OCI-LY7 (cell line): Measurements from ENCODE around the gene MEGF6. TPM values are rescaled to one million over a fixed set of nuclear protein-coding genes. Genes with fewer than 3 reads are reported as not detected.

ENCODE experiments used
- BruUV-seq: library from RNA; stranded (reverse); fragments of 400-500 nt; replicated peaks from 2 replicates; lab custom pipeline; 2021; lab: Mats Ljungman, UMichigan
- CTCF ChIA-PET: fragments of 300-600 bp; sonication (Branson Sonifier 250); formaldehyde crosslinking; loops from one replicate; lab custom pipeline; 2022; ENCODE audit warnings: antibody characterized with exemption; ENCODE audit not compliant: unreplicated experiment; lab: Charles Lee
- POLR2A ChIA-PET: fragments of 300-600 bp; sonication (Branson Sonifier 250); formaldehyde crosslinking; loops from one replicate; lab custom pipeline; 2022; ENCODE audit warnings: antibody characterized with exemption; lab: Charles Lee
- DNase-seq: peaks from one replicate; pipeline ENCODE4 v3.0.0-alpha.2; 2015; ENCODE audit warnings: low spot score
- H2AFZ ChIP-seq: fragments of 200-600 bp; sonication (generic), shearing (Covaris generic); 2 replicates; pipeline ENCODE4 v1.6.1; 2014; ENCODE audit warnings: mild to moderate bottlenecking, antibody characterized with exemption, low read length, moderate library complexity
- H3K27ac ChIP-seq: fragments of 200-600 bp; sonication (generic); 2 replicates; pipeline ENCODE4 v1.5.1; 2014; ENCODE audit warnings: mixed run types, low read depth, mild to moderate bottlenecking, moderate library complexity, low read length, inconsistent platforms; ENCODE audit not compliant: poor library complexity, severe bottlenecking
- H3K36me3 ChIP-seq: fragments of 200-600 bp; sonication (generic); 2 replicates; pipeline ENCODE4 v1.6.1; 2014; ENCODE audit warnings: mild to moderate bottlenecking, antibody characterized with exemption, low read length, moderate library complexity, mixed read lengths; ENCODE audit not compliant: insufficient read depth
- H3K4me1 ChIP-seq: fragments of 200-600 bp; sonication (generic); 2 replicates; pipeline ENCODE4 v1.5.1; 2014; ENCODE audit warnings: mild to moderate bottlenecking, low read length; ENCODE audit not compliant: insufficient read depth, poor library complexity, severe bottlenecking
- H3K4me2 ChIP-seq: fragments of 200-600 bp; sonication (generic); 2 replicates; pipeline ENCODE4 v1.6.1; 2014; ENCODE audit warnings: mild to moderate bottlenecking, low read length
- H3K4me3 ChIP-seq: fragments of 200-600 bp; sonication (generic); 2 replicates; pipeline ENCODE4 v1.5.1; 2014; ENCODE audit warnings: mild to moderate bottlenecking, low read depth, low read length; ENCODE audit not compliant: poor library complexity, severe bottlenecking
- H3K79me2 ChIP-seq: fragments of 200-600 bp; sonication (generic); 2 replicates; pipeline ENCODE4 v1.6.1; 2016; ENCODE audit warnings: low read depth, mild to moderate bottlenecking, low read length, moderate library complexity, mixed read lengths; ENCODE audit not compliant: insufficient read depth
- H3K9me2 ChIP-seq: fragments of 200-600 bp; sonication (generic); 2 replicates; pipeline ENCODE4 v1.6.1; 2016; ENCODE audit warnings: mild to moderate bottlenecking, low read length, mixed read lengths; ENCODE audit not compliant: insufficient read depth
- H3K9me3 ChIP-seq: fragments of 200-600 bp; sonication (generic); 2 replicates; pipeline ENCODE4 v1.6.1; 2014; ENCODE audit warnings: mild to moderate bottlenecking, mixed run types, low read length, mixed read lengths
- H4K20me1 ChIP-seq: fragments of 200-600 bp; sonication (generic); 2 replicates; pipeline ENCODE4 v1.6.1; 2014; ENCODE audit warnings: mild to moderate bottlenecking, antibody characterized with exemption, low read length, moderate library complexity, mixed read lengths; ENCODE audit not compliant: insufficient read depth
- CTCF ChIP-seq: fragments of 200-600 bp; sonication (generic); conservative IDR thresholded peaks from 2 replicates; pipeline ENCODE4 v1.5.1; 2014; ENCODE audit warnings: mild to moderate bottlenecking, antibody characterized with exemption, low read length, moderate library complexity, mixed read lengths
- EZH2phosphoT487 ChIP-seq: fragments of 200-600 bp; sonication (generic); IDR thresholded peaks from 2 replicates; pipeline ENCODE4 v1.6.1; 2018; ENCODE audit warnings: low read depth, borderline replicate concordance, mild to moderate bottlenecking, mixed run types, antibody characterized with exemption, low read length, moderate library complexity, mixed read lengths
- intact Hi-C: fragments of 100-400 bp; cut with micrococcal nuclease; formaldehyde crosslinking; loops from one replicate; pipeline ENCODE4 v1.10.0; 2022; ENCODE audit not compliant: unreplicated experiment
- total RNA-seq, 2 experiments: library from RNA; depleted of rRNA in 1 of 2; stranded (reverse); fragments of >200 nt in 1 of 2; shearing (Covaris generic) in 1 of 2; gene quantifications; 2 replicates each; pipeline ENCODE4 v1.2.3, GENCODE V29; 2014 to 2022

The MEGF6 gene
- total RNA-seq, 2 experiments from 2014 or later, result 0.15 to 0.32 TPM

- Histone ChIP-seq H3K4me3 (no peak overlapping the region), H3K9me2 (no peaks in the 10 kb centered on the region), H3K79me2 (no peaks in the 10 kb centered on the region), H3K4me2 (no peak overlapping the region), H3K4me1 (no peaks in the 10 kb centered on the region), H3K27ac (no peak overlapping the region), H3K9me3 (no peaks in the 10 kb centered on the region), H3K36me3 (no peaks in the 10 kb centered on the region), H2AFZ (no peak overlapping the region), H4K20me1 (no peaks in the 10 kb centered on the region)
- intact Hi-C loops, result no loop called here
- DNase-seq, result no peak
- no peak for TF ChIP-seq CTCF
- no peak for TF ChIP-seq EZH2phosphoT487
- POLR2A ChIA-PET, result no interaction called here
- BruUV-seq, result no TSS peak
- CTCF ChIA-PET, result no interaction called here
Measured at GRCh38 chr1:3481046-3481445, 130.3 kb downstream of the MEGF6 start.

- H3K79me2 ChIP-seq, result no peaks in the 10 kb centered on the region
- no peak overlapping the region for H2AFZ ChIP-seq
- no peak overlapping the region for H3K4me3 ChIP-seq
- BruUV-seq, result no TSS peak
- POLR2A ChIA-PET, result no interaction called here
- no peak for TF ChIP-seq CTCF
- no peak for TF ChIP-seq EZH2phosphoT487
- no peak overlapping the region for H3K27ac ChIP-seq
- H3K9me3 ChIP-seq, result no peaks in the 10 kb centered on the region
- intact Hi-C loops, result no loop called here
- DNase-seq, result no peak
- H3K36me3 ChIP-seq, result no peaks in the 10 kb centered on the region
- CTCF ChIA-PET, result no interaction called here
- no peak overlapping the region for H3K4me2 ChIP-seq
- H3K9me2 ChIP-seq, result no peaks in the 10 kb centered on the region
- no peaks in the 10 kb centered on the region for H4K20me1 ChIP-seq
- H3K4me1 ChIP-seq, result no peaks in the 10 kb centered on the region
Measured at GRCh38 chr1:3480369-3480719, 131.0 kb downstream of the MEGF6 start.

- TF ChIP-seq CTCF, result no peak
- BruUV-seq, result no TSS peak
- no peak for DNase-seq
- ChIA-PET CTCF (no interaction called here), POLR2A (no interaction called here)
- Histone ChIP-seq H3K9me3 (no peaks in the 10 kb centered on the region), H3K4me3 (no peak overlapping the region), H4K20me1 (no peaks in the 10 kb centered on the region), H3K4me1 (no peaks in the 10 kb centered on the region), H3K4me2 (no peak overlapping the region), H3K36me3 (no peaks in the 10 kb centered on the region), H3K9me2 (no peaks in the 10 kb centered on the region), H3K79me2 (no peaks in the 10 kb centered on the region), H2AFZ (no peak overlapping the region), H3K27ac (no peak overlapping the region)
- intact Hi-C loops, result no loop called here
Measured at GRCh38 chr1:3479511-3480368, 131.6 kb downstream of the MEGF6 start.
